ENCODE measurements around the gene RPS21.

DNA sequence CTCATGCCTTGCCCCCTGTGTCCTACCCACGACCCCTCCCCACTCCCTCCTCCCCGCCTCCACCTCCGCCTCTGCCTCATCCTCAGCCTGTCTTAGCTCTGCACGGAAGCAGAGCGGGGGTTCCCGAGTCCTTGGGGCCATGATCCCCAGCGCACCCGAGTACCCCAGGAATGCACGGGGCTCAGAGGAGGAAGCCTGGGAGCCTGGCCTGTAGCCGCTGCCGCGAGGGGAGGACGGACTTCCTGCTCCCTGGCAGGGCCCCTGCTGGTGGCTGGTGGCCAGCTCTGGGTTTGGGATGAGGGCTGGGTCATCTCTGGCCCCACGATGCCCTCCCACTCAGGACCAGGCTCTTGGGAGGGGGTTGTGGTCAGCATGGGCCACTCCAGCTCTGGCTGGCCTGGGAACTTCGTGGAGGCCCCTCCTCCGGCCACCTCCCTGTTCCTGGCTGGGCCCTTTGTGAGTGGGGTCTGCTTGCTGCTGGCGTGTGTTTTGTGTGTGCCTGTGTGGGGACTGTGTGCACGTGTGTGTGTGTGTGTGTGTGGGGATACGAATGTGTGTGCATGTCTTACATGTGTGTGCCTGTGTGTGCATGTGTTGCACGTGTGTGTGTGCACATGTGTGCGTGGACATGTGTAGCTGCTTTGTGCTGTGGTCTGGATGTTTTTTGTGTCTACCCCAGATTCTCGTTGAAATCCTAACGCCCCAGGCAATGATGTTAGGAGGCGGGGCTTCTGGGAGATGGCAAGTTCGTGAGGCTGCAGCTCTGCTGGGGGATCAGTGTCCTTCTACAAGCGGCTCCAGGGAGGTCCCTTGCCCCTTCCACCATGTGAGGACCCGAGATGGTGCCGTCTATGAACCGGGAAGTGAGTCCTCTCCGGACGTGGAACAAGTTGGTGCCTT lies 41.7 kb downstream of the RPS21 start:
- TF ChIP-seq, protein P1, sequence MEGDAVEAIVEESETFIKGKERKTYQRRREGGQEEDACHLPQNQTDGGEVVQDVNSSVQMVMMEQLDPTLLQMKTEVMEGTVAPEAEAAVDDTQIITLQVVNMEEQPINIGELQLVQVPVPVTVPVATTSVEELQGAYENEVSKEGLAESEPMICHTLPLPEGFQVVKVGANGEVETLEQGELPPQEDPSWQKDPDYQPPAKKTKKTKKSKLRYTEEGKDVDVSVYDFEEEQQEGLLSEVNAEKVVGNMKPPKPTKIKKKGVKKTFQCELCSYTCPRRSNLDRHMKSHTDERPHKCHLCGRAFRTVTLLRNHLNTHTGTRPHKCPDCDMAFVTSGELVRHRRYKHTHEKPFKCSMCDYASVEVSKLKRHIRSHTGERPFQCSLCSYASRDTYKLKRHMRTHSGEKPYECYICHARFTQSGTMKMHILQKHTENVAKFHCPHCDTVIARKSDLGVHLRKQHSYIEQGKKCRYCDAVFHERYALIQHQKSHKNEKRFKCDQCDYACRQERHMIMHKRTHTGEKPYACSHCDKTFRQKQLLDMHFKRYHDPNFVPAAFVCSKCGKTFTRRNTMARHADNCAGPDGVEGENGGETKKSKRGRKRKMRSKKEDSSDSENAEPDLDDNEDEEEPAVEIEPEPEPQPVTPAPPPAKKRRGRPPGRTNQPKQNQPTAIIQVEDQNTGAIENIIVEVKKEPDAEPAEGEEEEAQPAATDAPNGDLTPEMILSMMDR (IDR thresholded peaks at IDR 0.05; ENCODE audit: low read depth, low read length, poor library complexity, severe bottlenecking): no peak
- no peak for TF ChIP-seq EZH2phosphoT487 (IDR thresholded peaks at IDR 0.05; ENCODE audit: borderline replicate concordance, low read length)
